COLO829 (cell line): Measurements from ENCODE around the gene SLC4A11.
A peak's percentile ranks its signal among the peaks of the same experiment; 100 is the strongest.
"Not testable (repeated sequence)": the region's sequence is repeated elsewhere in the genome, so short reads cannot be mapped to it uniquely, and the experiment has no call there.

Experiments
- DNase-seq: peaks from one replicate; pipeline ENCODE4 v3.0.0; 2012; ENCODE audit warnings: low spot score

SLC4A11 gene

DNA sequence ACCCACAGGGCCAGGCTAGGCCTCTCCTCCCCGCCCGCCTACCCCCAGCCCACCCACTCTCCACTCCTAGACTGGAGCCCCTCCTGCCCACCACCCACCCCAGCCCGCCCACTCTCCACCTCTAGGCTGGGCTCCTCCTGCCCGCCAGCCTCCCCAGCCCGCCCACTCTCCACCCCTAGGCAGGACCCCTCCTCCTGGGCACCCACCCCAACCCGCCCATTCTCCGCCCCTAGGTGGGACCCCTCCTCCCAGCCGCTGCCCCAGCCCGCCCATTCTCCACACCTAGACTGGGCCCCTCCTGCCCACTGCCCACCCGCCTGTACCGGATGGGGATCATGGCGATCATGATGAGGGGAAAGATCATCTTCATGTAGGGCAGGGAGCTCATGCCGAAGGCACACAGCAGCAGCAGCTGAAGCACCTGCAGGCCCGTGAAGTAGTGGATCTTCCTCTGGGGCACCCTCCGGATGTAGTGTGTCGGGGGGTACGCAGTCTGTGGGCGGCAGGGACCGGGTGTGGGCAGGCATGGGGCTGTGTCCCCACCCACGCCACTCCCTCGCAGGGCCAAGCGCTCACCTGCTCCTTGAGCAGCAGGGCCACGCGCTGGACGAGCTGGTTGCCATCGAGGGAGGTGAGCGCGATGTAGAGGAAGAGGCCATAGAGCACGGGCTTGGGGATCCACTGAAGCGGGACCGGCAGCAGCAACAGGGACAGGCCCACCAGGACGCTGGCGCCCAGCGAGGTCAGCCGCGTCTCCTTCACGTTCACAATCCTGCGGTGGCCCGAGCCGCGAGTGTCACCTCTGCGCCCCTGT is 10.8 kb downstream of the SLC4A11 start:
- no peak for DNase-seq

DNA sequence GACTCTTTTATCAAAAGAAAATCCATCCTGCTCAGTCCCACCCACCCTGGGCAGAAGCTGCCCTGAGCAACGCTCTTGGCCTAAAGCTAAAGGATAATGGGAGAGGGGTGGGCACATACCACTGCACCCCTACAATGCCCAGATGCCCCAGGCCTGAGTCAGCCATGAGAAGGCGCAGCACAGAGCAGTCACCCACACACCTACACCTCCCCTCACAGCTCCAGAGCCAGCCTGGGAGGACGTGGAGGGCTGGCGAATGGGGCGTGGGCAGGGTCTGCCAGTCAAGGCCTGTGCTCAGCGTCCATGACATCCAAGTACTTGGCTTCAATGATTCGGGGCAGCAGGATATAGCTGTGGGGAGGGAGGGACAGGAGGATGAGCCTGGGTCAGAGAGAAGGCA is 11.5 kb downstream of the SLC4A11 start:
- DNase-seq = no peak

DNA sequence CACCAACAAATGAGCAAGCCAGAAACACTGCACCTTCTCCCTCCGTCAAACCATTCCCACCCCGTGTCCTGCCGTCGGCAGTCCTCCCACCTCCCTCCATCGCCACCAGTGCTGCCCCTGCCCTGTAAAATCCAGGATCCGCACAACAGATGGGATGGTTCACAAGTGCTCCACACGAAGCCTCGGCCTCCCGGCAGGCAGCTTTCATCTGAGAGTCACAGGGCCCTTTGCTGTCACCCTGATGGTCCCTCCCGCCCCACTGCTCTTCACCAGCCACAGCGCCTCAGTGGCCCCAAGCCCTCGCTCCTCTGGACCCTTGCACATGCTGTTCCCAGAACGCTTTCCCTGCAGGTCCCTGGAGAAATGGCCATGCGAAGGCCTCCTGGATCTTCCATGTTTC is 12.1 kb downstream of the SLC4A11 start:
- no peak for DNase-seq

DNA sequence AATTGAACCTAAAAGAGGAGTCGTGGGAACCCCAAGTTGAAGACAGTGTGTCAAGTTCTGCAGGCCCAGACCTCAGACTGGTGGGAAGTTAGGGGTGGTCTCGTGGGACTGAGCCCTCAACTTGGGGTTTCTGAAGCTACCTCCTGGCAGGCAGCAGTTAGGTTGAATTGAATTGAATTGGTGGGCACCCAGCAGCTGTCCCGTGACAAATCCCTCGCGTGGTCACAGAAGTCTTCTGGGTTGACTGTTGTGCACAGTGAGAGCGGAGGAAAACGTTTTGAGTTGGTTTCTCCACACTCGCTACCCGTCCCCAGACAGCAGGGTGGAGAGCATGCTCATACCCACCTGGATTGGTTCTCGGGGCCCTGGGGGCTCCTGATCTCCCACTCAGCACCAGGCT is 12.9 kb downstream of the SLC4A11 start:
- no peak for DNase-seq

DNA sequence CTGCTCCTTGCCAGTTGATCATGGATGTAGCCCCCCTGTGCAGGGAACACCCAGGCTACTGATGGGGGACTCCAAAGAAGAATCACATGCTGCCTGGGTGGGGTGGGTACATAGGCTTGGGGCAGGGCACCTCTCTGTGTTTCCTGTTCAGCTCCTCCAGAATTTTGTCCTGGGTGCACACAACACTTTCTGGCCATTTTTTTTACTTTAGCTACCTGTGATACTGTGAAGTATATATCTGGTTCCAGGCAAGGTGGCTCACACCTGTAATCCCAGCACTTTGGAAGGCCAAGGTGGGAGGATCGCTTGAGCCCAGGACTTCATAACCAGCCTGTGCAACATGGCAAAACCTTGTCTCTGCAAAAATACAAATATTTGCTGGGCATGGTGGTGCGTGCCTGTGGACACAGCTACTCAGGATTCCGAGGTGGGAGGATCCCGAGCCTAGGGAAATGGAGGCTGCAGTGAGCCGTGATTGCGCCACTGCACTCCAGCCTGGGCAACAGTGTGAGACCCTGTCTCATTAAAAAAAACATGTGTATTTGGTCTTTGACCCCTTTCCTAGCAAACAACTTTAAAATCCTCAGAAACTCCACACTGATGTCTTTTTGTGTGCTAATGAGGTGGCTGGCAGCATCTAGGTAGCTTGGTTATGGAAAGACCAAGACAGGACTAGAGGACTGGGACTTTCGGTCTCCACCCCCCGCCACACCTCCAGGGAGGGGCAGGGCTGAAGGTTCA is 14.1 kb downstream of the SLC4A11 start:
- DNase-seq = no peak

DNA sequence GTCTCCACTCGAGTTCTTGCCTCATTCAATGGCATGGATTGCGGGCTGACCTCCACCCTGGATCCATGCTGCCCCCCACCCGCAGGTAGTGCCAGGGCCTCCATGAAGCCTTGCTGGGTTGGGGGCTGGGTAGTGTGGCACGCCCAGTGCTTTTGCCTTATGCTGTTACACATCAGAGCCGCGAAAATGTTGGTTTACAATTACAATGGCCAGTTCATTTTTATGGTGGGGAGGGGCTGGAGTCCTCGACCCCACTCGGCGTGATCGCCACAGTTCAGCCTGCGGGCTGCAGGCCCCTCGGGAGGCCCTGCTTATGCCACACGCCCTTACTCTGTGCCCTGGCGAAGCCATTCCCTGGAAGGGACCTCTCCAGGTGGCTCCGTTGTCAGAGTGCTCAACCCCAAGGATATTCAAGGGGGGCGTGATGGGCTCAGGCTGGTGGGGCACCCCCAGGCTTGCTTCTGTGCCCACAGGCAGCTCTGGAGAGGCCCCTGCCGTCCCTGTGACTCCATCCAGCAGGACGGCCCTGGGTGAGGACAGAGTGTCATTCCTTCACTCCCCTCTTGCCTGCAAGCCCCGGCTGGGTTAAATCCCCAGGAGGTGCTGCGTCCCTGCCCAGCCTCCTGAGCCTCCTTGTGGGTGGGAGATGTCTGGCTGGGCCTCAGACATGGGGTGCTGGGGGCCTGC is 14.9 kb downstream of the SLC4A11 start:
- DNase-seq = no peak

DNA sequence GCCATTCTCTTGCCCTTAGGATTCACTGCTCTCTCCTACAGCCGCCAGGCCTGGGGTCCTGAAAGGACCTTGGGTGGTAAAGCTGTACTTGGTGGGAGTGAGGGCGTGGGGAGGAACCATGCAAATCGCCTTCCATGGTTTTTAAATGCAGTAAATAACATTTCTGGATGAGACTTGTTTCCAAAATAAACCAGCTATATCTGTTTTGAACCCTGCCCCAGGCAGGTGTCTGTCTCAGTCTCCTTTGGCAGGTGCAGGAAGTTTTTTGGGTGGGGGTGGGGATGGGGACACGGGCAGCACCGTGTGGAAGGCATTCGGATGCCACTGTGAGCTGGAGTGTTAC is 15.4 kb downstream of the SLC4A11 start:
- DNase-seq = no peak

DNA sequence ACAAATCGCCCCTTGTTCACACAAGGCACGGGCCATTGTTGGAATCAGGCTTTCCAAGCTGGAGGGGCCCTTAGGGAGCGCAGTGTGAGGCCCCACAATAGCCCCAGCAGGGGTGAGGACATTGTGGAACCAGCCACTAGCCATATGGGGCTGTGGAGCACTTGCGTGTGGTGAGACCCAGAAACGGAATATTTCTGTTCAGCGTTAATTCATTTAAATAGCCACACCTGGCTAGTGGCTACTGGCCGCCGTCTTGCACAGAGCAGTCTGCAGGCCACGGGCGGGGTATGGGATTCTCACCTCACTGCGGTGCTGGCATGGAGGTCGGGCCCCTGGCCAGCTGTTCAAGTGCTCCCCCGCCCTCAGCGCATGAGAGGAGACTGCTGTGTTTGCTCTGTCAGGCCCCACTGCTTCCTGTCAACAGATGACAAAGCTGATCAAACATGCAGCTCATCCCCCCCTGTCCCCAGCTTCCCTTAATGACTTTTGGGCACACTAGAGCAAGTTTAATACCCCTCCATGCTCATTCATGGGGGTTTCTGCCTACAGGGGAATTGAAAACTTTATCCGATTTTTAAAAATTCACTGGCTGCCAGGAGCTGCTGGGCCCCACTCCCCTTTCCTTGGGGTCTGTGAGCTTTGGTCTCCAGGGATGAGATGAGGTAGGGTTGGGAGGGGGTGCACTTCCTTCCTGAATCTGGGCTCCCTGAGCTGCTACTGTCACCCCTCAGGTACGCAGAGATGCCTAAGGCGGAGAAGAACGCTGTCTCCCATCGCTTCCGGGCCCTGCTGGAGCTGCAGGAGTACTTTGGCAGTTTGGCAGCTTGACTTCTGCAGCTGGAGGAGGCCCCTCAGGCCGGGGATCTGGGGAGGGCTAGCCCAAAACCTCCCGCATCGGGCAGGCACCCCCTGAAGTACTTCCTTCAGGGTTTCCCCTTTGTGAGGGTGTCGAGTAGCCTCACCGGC is 16.1 kb downstream of the SLC4A11 start:
- DNase-seq = no peak

DNA sequence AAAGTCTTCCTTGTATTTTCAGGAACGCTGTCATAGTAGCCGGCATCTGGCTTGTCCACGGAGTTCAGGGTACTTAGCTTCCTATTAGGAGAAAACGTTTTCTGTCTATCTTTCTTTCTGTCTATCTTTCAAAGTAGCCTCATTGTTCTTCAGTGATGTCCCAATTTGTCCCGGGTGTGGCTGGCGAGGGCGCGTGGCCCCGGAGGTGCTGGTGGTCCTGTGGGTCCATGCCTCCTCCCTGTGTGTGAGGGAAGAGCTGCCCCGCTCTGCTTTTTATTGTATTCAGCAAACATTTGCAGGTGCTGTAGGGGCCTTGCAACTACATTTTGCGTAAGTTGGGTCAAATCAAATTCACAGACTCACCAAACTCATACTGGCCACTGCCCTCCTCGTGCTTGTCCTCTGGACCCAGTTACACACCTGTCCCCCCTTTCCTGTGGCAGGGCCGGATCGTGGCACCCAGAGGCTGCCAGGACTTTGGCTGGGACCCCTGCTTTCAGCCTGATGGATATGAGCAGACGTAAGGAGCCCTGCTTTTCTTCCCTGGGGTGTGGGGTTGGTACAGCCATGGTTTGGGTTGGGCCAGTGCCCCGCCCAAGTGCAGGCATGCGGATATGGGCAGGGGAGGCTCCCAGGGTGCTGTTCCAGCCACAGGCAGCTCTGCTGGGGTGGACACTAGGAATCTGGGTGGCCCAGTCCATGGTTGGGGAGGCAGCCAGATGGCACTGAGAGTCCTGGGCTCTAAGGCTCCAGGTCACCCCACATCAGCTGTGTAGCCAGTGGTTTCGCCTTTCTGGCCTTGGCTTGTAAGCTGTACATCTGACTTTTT is 17.4 kb downstream of the SLC4A11 start:
- DNase-seq = no peak

DNA sequence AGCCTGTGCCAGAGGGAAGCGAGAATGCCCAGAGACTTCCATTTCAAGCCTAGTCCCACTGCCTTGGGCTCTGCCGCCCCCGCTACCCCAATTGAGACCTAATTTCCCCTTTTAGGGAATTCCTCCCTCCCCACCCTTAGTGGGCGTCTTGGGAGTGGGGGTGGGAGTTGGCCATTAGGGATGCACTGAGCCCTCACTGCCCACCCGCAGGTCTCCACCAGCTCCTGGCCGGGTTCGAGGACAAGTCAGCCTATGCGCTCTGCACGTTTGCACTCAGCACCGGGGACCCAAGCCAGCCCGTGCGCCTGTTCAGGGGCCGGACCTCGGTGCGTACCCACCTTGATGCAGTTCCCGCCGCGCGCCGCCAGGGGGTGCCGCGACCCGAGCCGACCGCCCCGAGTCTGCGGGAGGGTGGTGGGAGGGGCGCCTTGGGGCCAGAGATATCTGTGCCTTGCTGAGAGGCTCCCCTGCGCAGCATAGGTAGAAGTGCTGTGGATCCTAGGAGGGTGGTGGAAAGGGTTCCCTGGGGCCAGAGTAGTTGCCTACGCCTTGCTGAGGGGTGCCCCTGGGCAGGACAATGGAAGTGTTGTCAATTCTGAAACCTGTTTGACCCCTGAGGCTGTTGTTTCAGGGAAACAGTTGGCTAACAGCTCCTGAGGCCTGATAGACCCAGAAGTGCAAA is 20.5 kb downstream of the SLC4A11 start:
- no peak for DNase-seq

DNA sequence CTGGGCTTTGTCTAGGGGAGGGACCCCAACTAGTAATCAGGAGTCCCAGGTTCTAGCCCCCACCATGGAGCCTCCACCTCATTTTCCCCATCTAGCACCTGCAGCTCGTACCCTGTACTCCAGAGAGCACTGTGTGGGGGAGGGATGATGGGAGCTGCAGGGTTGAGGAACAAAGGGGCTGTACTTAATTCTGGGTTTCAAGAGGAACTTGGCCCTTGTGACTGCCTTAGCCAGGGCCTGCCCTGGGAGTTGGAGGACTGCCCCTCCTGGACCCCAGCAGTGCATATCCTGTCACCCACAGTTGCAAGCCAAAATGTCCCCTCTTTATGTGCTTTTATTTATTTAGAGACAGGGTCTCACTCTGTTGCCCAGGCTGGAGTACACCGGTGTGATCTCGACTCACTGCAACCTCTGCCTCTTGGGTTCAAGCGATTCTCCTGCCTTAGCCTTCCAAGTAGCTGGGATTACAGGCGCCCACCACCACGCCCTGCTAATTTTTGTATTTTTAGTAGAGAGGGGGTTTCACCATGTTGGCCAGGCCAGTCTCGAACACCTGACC is 23.6 kb downstream of the SLC4A11 start:
- DNase-seq = not testable (repeated sequence)

DNA sequence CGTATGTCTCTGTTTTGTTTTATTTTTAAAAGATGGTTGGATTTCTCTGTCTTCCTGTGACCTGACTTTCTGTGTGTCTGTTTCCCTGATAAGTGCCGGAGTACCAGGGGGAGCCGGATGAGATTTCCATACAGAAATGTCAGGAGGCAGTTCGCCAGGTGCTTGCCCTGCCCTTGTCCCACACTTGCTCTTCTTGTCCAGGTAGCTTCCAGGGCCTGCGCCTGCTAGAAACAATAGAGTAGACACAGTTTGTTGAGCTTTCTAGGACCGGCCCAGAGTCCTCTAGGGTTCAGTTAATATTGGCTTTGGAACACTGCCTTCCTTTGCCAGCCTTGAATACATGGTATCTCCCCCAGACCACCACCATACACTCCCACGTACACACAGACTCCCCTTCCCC is 25.8 kb downstream of the SLC4A11 start:
- DNase-seq = no peak

DNA sequence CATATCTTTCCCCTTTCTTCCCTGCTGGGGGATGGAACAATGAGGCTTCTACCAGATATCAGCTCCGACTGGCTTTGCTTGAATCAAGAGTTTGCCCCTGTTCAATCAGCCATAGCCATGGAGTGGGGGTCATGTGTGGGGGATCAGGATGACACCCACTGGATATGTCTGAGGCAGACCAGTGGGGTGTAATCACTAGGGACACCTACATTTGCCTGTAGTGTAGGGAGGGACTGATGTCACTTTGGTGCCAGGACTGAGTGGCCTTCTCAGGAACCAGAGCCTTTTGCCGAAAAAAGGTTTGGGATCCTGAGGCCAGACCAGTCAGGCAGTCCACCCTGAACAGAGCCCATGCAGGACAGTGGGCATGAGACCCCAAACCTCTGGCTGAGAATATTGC is 28.6 kb downstream of the SLC4A11 start:
- DNase-seq = no peak

DNA sequence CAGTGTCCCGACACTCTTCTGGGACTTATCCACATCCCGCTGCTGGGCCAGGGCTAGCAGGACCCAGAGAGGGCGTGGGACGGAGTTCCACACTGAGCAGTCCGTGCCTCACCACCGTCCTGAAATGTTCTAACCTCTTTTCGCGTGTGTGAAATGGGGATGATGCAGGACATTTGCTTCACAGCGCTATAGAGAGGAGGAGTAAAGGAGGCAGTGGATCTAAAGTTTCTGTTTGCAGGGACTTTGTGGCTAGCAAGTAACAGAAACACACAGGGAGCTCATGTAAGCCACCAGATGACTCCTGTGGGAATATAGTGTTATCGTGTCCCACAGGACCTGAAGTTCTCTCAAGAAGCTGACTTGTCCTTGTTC is 29.1 kb downstream of the SLC4A11 start:
- no peak for DNase-seq

DNA sequence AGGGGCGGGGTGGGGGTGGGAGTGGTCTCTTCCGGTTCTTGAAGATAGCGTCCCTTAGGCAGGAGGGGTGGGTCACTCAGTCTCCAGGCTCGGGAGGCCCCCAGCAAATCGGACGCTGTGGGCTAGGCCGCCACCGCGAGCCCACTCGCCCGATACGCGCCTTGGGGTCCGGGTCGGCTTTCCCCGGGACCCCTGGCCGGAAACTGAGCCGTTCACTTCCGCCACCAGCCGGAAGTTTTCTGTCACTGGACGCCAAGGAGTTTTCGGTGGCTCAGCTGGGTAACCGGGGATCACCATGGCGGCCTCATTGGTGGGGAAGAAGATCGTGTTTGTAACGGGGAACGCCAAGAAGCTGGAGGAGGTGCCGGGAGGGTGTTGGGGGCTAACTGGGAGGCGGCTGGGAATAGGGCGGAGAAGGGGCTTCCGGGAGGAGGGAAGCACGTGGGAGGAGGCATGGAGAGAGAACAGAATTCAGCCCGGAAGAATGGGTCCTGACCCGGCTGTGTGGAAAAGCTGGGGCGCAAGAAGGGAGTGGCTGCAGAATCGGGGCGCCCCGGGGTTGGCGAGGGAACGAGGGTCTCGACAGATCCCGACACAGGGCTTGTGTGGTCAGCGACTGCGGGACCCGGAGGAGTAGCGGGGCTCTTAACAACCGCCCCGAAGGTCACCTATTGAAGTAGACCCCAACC is 29.6 kb downstream of the SLC4A11 start, which contains the start of gene ITPA:
ITPA (plus strand) TSS at position 242 of the 689 bp plus-strand sequence; CDS start at position 296, 54 bp downstream.
- DNase-seq = no peak

DNA sequence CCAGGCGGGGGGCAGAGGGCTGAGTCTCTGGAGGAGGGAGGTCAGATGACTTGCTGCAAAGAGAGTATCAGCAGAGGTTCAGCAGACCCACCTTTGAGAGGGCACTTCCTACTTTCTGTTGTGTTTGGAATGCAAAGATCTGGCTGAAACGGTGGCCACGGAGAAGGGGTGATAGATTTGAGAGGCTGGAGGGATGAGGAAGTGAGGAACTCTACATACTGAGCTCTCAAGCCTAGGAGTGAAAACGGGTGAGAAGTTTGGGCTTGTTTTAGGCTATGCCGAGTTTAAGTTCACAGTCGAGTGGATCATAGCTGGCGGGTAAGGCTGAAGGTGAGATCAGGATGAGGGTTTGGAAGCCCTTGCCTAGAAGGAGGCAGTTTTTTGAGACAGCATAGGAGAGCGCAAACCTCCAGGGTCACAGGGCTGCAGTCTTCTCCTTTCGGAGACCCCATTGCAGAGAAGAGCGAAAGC is 30.2 kb downstream of the SLC4A11 start:
- DNase-seq = no peak

DNA sequence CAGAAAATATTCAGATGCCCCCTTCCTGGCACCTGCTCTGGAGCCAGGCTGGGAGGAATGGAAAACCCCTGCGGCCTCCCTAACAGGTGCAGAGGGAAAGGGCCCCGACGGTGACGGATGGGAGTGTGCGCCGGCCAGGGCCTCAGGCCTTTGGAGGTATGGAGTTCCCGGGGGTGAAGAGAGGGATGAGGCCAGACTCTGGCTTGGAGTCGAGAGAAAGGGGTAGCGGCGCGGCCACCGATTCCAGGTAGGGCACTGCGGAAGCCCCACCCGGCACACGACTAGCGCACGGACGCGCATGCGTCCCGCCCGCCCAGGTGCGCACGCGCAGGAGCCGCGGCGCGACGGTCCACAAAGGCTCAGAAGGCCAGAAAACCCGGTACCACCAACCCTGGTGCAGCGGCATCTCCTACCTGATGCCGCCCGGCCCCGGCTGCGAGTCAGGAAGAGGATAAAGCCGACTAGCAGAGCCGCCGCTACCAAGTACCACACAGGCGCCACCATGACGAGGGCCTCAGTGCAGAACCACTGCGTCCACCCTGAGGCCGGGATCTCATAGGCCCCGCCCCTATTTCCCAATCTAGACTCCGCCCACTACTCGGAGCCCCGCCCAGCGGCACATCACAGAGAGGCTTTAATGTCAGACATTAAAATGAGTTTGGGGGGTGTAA is 34.7 kb downstream of the SLC4A11 start, which contains the start of gene DDRGK1:
DDRGK1 (minus strand) TSS at position 559 of the 671 bp plus-strand sequence; CDS start at position 504, 55 bp downstream.
- peak; percentile 94 for DNase-seq

DNA sequence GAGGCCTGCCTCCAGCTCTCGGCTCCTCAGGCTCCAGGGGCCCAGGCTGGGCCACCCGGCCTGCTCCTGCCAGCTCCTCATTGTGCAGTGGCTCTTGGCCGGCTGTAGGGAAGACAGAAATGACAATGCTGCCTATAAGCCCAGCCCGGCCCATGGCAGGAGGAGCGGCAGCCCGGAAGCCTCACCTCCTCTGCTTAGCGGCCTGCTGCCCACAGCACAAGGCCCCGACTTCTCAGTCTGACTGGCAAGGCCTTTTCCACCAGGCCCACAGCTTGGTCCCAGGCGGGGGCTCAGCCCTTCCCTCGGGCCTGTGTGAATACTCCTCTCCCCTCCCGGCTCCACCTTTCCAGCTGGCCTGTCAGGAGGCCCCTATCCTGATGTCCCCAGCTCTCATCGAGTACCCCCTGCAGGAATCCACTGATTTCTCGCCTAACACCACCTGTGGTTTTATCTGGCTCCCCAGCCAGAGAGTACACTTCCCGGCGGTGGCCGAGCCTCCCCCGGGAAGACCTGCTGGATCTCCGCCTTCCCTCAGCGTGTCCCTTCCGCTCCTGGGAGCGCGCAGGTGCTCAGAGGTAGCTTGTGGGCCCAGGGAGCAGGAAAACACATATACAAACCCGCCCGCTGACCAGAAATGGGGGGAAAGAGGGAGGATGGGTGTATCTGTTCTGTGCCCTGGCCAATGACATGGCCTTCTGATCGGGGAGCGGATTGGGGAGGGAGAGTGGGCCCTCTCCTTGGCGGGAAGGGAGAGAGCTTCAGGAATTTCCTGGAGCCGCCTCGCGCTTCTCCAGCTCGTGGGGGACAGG is 35.5 kb downstream of the SLC4A11 start:
- DNase-seq = no peak
